Measurements from ENCODE around the gene PICK1. TPM values are rescaled to one million over a fixed set of nuclear protein-coding genes. Genes with fewer than 3 reads are reported as not detected.
"Not testable (repeated sequence)": the region's sequence is repeated elsewhere in the genome, so short reads cannot be mapped to it uniquely, and the experiment has no call there.

Gene PICK1
- total RNA-seq, 1 donor from 2014 or later = 74.3 TPM

- Mint-ChIP-seq H3K4me1 (peaks cover 2% of the 10 kb centered on the region), H3K4me3 (no peak overlapping the region), H3K36me3 (peaks cover 4% of the 10 kb centered on the region), H3K27ac (no peak overlapping the region), H3K9me3 (no peaks in the 10 kb centered on the region), H3K27me3 (ENCODE audit: low read depth) (no peaks in the 10 kb centered on the region)
- TF ChIP-seq CTCF (IDR thresholded peaks at IDR 0.05; ENCODE audit: unreplicated experiment) = no peak
- no peak for DNase-seq (ENCODE audit: low spot score in 2 of 2, unreplicated experiment in 2 of 2)
Observed at GRCh38 chr22:38110863-38111852, 54.0 kb downstream of the PICK1 start.

- H3K27me3 Mint-ChIP-seq (ENCODE audit: low read depth) = no peaks in the 10 kb centered on the region
- peaks cover 2% of the 10 kb centered on the region for H3K4me1 Mint-ChIP-seq
- no peak overlapping the region for H3K27ac Mint-ChIP-seq
- peaks cover 4% of the 10 kb centered on the region for H3K36me3 Mint-ChIP-seq
- no peak for TF ChIP-seq CTCF (IDR thresholded peaks at IDR 0.05; ENCODE audit: unreplicated experiment)
- DNase-seq (ENCODE audit: low spot score in 2 of 2, unreplicated experiment in 2 of 2) = no peak
- no peak overlapping the region for H3K4me3 Mint-ChIP-seq
- no peaks in the 10 kb centered on the region for H3K9me3 Mint-ChIP-seq
Observed at GRCh38 chr22:38111925-38112355, 54.7 kb downstream of the PICK1 start.

- Mint-ChIP-seq H3K4me1 (peaks cover 2% of the 10 kb centered on the region), H3K27ac (no peak overlapping the region), H3K4me3 (no peak overlapping the region), H3K9me3 (no peaks in the 10 kb centered on the region), H3K36me3 (peaks cover 4% of the 10 kb centered on the region), H3K27me3 (ENCODE audit: low read depth) (no peaks in the 10 kb centered on the region)
- no peak for TF ChIP-seq CTCF (IDR thresholded peaks at IDR 0.05; ENCODE audit: unreplicated experiment)
- no peak for DNase-seq (ENCODE audit: low spot score in 2 of 2, unreplicated experiment in 2 of 2)
Observed at GRCh38 chr22:38112381-38112780, 55.2 kb downstream of the PICK1 start.

GRCh38 chr22:38114484-38115398, 57.5 kb downstream of the PICK1 start:
- Mint-ChIP-seq H3K27me3 (ENCODE audit: low read depth) (no peaks in the 10 kb centered on the region), H3K27ac (no peak overlapping the region), H3K4me3 (no peak overlapping the region), H3K36me3 (peaks cover 4% of the 10 kb centered on the region), H3K4me1 (peaks cover 2% of the 10 kb centered on the region), H3K9me3 (no peaks in the 10 kb centered on the region)
- TF ChIP-seq CTCF (IDR thresholded peaks at IDR 0.05; ENCODE audit: unreplicated experiment) = peak; percentile 82
- peak; percentile 82 to 96 for DNase-seq (ENCODE audit: low spot score in 2 of 2, unreplicated experiment in 2 of 2)

GRCh38 chr22:38115423-38116205, 58.4 kb downstream of the PICK1 start:
- H3K4me3 Mint-ChIP-seq = no peak overlapping the region
- no peaks in the 10 kb centered on the region for H3K27me3 Mint-ChIP-seq (ENCODE audit: low read depth)
- TF ChIP-seq CTCF (IDR thresholded peaks at IDR 0.05; ENCODE audit: unreplicated experiment) = no peak
- no peak for DNase-seq (ENCODE audit: low spot score in 2 of 2, unreplicated experiment in 2 of 2)
- peaks cover 4% of the 10 kb centered on the region for H3K36me3 Mint-ChIP-seq
- H3K4me1 Mint-ChIP-seq = peaks cover 2% of the 10 kb centered on the region
- no peak overlapping the region for H3K27ac Mint-ChIP-seq
- no peaks in the 10 kb centered on the region for H3K9me3 Mint-ChIP-seq

GRCh38 chr22:38117556-38117955, 60.4 kb downstream of the PICK1 start:
- H3K9me3 Mint-ChIP-seq; H3K4me1 Mint-ChIP-seq; H3K27me3 Mint-ChIP-seq (ENCODE audit: low read depth); H3K27ac Mint-ChIP-seq; H3K36me3 Mint-ChIP-seq; H3K4me3 Mint-ChIP-seq; DNase-seq (ENCODE audit: low spot score in 2 of 2, unreplicated experiment in 2 of 2): not testable (repeated sequence)

Measured in mesothelial cell of epicardium (in vitro differentiated cells).